GM12878 (cell line): Measurements from ENCODE around the gene SLC15A4. TPM values are rescaled to one million over a fixed set of nuclear protein-coding genes. Genes with fewer than 3 reads are reported as not detected.

ENCODE experiments used
- ATAC-seq: fragments of 200-7000 bp; cut with Tn5 transposase; 3 replicates; pipeline ENCODE4 v1.9.1; 2020; ENCODE audit warnings: mild to moderate bottlenecking, moderate library complexity
- BruUV-seq: library from RNA; stranded (reverse); fragments of 400-500 nt; replicated peaks from 2 replicates; lab custom pipeline; 2021; lab: Mats Ljungman, UMichigan
- CTCF ChIA-PET: fragments of 300-600 bp; sonication (Branson Sonifier 250); formaldehyde crosslinking; extraction: SDS; loops from one replicate; lab custom pipeline; 2021; ENCODE audit warnings: inconsistent platforms; lab: Yijun Ruan, JAX
- POLR2A ChIA-PET: fragments of 350-600 bp; formaldehyde crosslinking; extraction: SDS; loops from one replicate; lab custom pipeline; 2021; ENCODE audit warnings: inconsistent platforms; lab: Charles Lee
- RAD21 ChIA-PET: fragments of 300-600 bp; sonication (Branson Sonifier 250); formaldehyde crosslinking; loops from one replicate; lab custom pipeline; 2023; ENCODE audit warnings: antibody characterized with exemption; ENCODE audit not compliant: unreplicated experiment; lab: Charles Lee
- SMC1A ChIA-PET: fragments of 300-600 bp; sonication (Branson Sonifier 250); formaldehyde crosslinking; loops from one replicate; lab custom pipeline; 2023; ENCODE audit not compliant: unreplicated experiment, uncharacterized antibody; lab: Charles Lee
- DNase-seq: peaks from one replicate; pipeline ENCODE4 v3.0.0-alpha.2; 2011; ENCODE audit warnings: low read depth, low spot score
- FAIRE-seq: peaks from 3 replicates; lab custom pipeline; 2011; peaks lifted over from hg19 to GRCh38; lab: Jason Lieb, UNC
- H2AFZ ChIP-seq: 2 replicates; pipeline ENCODE4 v1.6.0; 2011; ENCODE audit warnings: low read depth, low read length, control low read depth; ENCODE audit not compliant: control insufficient read depth
- H3K27ac ChIP-seq: 2 replicates; pipeline ENCODE4 v1.5.1; 2011; ENCODE audit warnings: control low read depth; ENCODE audit not compliant: control insufficient read depth, insufficient read depth
- H3K27me3 ChIP-seq, 2 experiments: replicated peaks in 1 of 2; 2 replicates each; pipeline versions ENCODE4 v1.6.0 to v1.6.1; 2011; ENCODE audit warnings: low read length in 1 of 2; ENCODE audit not compliant: control insufficient read depth in 2 of 2, insufficient read depth in 2 of 2
- H3K36me3 ChIP-seq, 2 experiments: 2 replicates each; pipeline ENCODE4 v1.5.1; 2011; ENCODE audit warnings: low read length in 1 of 2; ENCODE audit not compliant: control insufficient read depth in 2 of 2, insufficient read depth in 2 of 2
- H3K4me1 ChIP-seq: 2 replicates; pipeline ENCODE4 v1.6.1; 2011; ENCODE audit warnings: mild to moderate bottlenecking, low read length, moderate library complexity, mixed read lengths; ENCODE audit not compliant: control insufficient read depth, insufficient read depth
- H3K4me2 ChIP-seq: 2 replicates; pipeline ENCODE4 v1.6.0; 2011; ENCODE audit warnings: control low read depth; ENCODE audit not compliant: control insufficient read depth, insufficient read depth
- H3K4me3 ChIP-seq: fragments of 200-600 bp; sonication (generic); 2 replicates; pipeline ENCODE4 v1.5.1; 2016
- H3K79me2 ChIP-seq: 2 replicates; pipeline ENCODE4 v1.6.0; 2011; ENCODE audit warnings: low read length; ENCODE audit not compliant: control insufficient read depth, insufficient read depth
- H3K9ac ChIP-seq: 2 replicates; pipeline ENCODE4 v1.8.0; 2011; ENCODE audit warnings: low read length, control low read depth, mixed read lengths; ENCODE audit not compliant: control insufficient read depth, insufficient read depth
- H3K9me3 ChIP-seq: replicated peaks from 3 replicates; pipeline ENCODE4 v1.5.1; 2011; ENCODE audit warnings: mild to moderate bottlenecking, low read length; ENCODE audit not compliant: control insufficient read depth, insufficient read depth
- H4K20me1 ChIP-seq: 2 replicates; pipeline ENCODE4 v1.6.0; 2011; ENCODE audit not compliant: control insufficient read depth, insufficient read depth
- CBX3 ChIP-seq: fragments of 200-600 bp; sonication (generic); IDR thresholded peaks from 2 replicates; pipeline ENCODE4 v1.6.1; 2016; ENCODE audit warnings: low read depth, borderline replicate concordance
- CHD1 ChIP-seq: IDR thresholded peaks from 2 replicates; pipeline ENCODE4 v1.6.1; 2012; ENCODE audit warnings: low read depth, low read length, improper control_type of control experiment
- CTCF ChIP-seq, 3 experiments: IDR thresholded peaks in 2 of 3; conservative IDR thresholded peaks in 1 of 3; 2 replicates each; pipeline ENCODE4 v1.5.1; 2011; ENCODE audit warnings: low read depth in 3 of 3, low read length in 3 of 3, mild to moderate bottlenecking in 3 of 3, control low read depth in 2 of 3, moderate library complexity in 2 of 3, inconsistent platforms in 1 of 3, mixed read lengths in 1 of 3; ENCODE audit not compliant: control insufficient read depth in 2 of 3, insufficient read depth in 1 of 3; ENCODE audit errors: extremely low read depth in 1 of 3
- E2F4 ChIP-seq: IDR thresholded peaks from 2 replicates; pipeline ENCODE4 v1.6.1; 2012; ENCODE audit warnings: low read depth, low read length, improper control_type of control experiment
- FOXM1 ChIP-seq: IDR thresholded peaks from 2 replicates; pipeline ENCODE4 v1.6.1; 2012; ENCODE audit warnings: low read depth, mild to moderate bottlenecking, inconsistent platforms, low read length, moderate library complexity
- GABPA ChIP-seq: IDR thresholded peaks from 2 replicates; pipeline ENCODE4 v1.6.1; 2014; ENCODE audit warnings: antibody characterized with exemption, low read depth, mild to moderate bottlenecking, inconsistent platforms
- HCFC1 ChIP-seq: fragments of 150-350 bp; IDR thresholded peaks from 2 replicates; pipeline ENCODE4 v1.6.1; 2014; ENCODE audit warnings: low read length
- HDAC2 ChIP-seq: fragments of 200-600 bp; sonication (generic); IDR thresholded peaks from 2 replicates; pipeline ENCODE4 v1.6.1; 2017
- HDAC6 ChIP-seq: fragments of 200-600 bp; sonication (generic); IDR thresholded peaks from one replicate; pipeline ENCODE4 v1.8.0; 2017; ENCODE audit warnings: antibody characterized with exemption; ENCODE audit not compliant: unreplicated experiment
- IKZF1 ChIP-seq: fragments of 450-650 bp; conservative IDR thresholded peaks from 2 replicates; pipeline ENCODE4 v1.6.1; 2017; ENCODE audit warnings: antibody characterized with exemption, mild to moderate bottlenecking
- IKZF2 ChIP-seq, 2 experiments: fragments of 450-650 bp; IDR thresholded peaks; 2 replicates each; pipeline ENCODE4 v1.6.1; 2017; ENCODE audit warnings: mild to moderate bottlenecking in 2 of 2, moderate library complexity in 2 of 2
- KAT2A ChIP-seq: conservative IDR thresholded peaks from 2 replicates; pipeline ENCODE4 v1.6.1; 2011; ENCODE audit warnings: low read depth, low read length; ENCODE audit not compliant: control insufficient read depth
- NBN ChIP-seq: fragments of 450-650 bp; IDR thresholded peaks from 2 replicates; pipeline ENCODE4 v1.6.1; 2016
- NFIC ChIP-seq: IDR thresholded peaks from 2 replicates; pipeline ENCODE4 v1.6.1; 2012; ENCODE audit warnings: low read depth, mild to moderate bottlenecking, inconsistent platforms, low read length, moderate library complexity
- RAD21 ChIP-seq: IDR thresholded peaks from 2 replicates; pipeline ENCODE4 v1.6.1; 2011; ENCODE audit warnings: mild to moderate bottlenecking, low read depth, low read length, moderate library complexity; ENCODE audit not compliant: insufficient read depth
- RB1 ChIP-seq: fragments of 450-650 bp; formaldehyde crosslinking; IDR thresholded peaks from 2 replicates; pipeline ENCODE4 v1.6.1; 2017; ENCODE audit warnings: mild to moderate bottlenecking, borderline replicate concordance
- RUNX3 ChIP-seq: IDR thresholded peaks from 2 replicates; pipeline ENCODE4 v1.6.1; 2012; ENCODE audit warnings: low read length, inconsistent platforms
- SMC3 ChIP-seq: IDR thresholded peaks from 2 replicates; pipeline ENCODE4 v1.6.1; 2011; ENCODE audit warnings: low read length, improper control_type of control experiment, borderline replicate concordance
- SRF ChIP-seq, 2 experiments: IDR thresholded peaks; 2 replicates each; pipeline ENCODE4 v1.6.1; 2011; ENCODE audit warnings: low read depth in 2 of 2, low read length in 2 of 2, mild to moderate bottlenecking in 1 of 2, moderate library complexity in 1 of 2
- TBL1XR1 ChIP-seq: IDR thresholded peaks from 2 replicates; pipeline ENCODE4 v1.6.1; 2012; ENCODE audit warnings: low read depth, low read length, improper control_type of control experiment
- ZZZ3 ChIP-seq: IDR thresholded peaks from 2 replicates; pipeline ENCODE4 v1.6.1; 2011; ENCODE audit warnings: low read depth; ENCODE audit not compliant: control insufficient read depth, insufficient read length
- WGBS: methylation state at CpG from one replicate; pipeline ENCODE4 v1.1.6; 2016; ENCODE audit warnings: low lambda C conversion rate; ENCODE audit not compliant: insufficient replicate concordance, insufficient coverage; ENCODE audit errors: missing lambda C conversion rate; 5-methylcytosine and 5-hydroxymethylcytosine counted together
- in situ Hi-C: fragments of 300-500 bp; cut with MboI; formaldehyde crosslinking; loops from 9 replicates; pipeline ENCODE4 v1.14.3; 2018; ENCODE audit warnings: mixed read lengths
- intact Hi-C: fragments of 100-400 bp; cut with micrococcal nuclease; formaldehyde crosslinking; loops from one replicate; pipeline ENCODE4 v1.14.2; 2022; ENCODE audit not compliant: unreplicated experiment
- polyA plus RNA-seq, 11 experiments: library from polyadenylated mRNA; depleted of rRNA in 4 of 11; unstranded in 6 of 11; stranded (reverse) in 5 of 11; fragments of >200 nt; fragmentation: Nextera tagmentation in 4 of 11; fragmentation: Illumina TruSeq in 1 of 11; extraction: Ambion mirVana in 4 of 11; extraction: Trizol in 1 of 11; gene quantifications; 1 replicate in 1 of 11; 2 replicates in 10 of 11; pipeline versions ENCODE4 v1.2.1 to v1.2.3, GENCODE V29; 2011 to 2016; ENCODE audit warnings: inconsistent platforms in 2 of 11, missing spikeins in 2 of 11, low read depth in 1 of 11
- total RNA-seq, 4 experiments: library from RNA; depleted of rRNA in 3 of 4; stranded (reverse); fragments of >200 nt in 3 of 4; fragmentation: Illumina TruSeq in 1 of 4; extraction: Trizol in 1 of 4; gene quantifications; 2 replicates each; pipeline versions ENCODE4 v1.2.1 to v1.2.3, GENCODE V29; 2013 to 2021
- TF ChIP-seq, protein P1 (sequence below): fragments of 450-650 bp; IDR thresholded peaks from 2 replicates; pipeline ENCODE4 v1.6.1; 2017; ENCODE audit warnings: low read depth, mild to moderate bottlenecking, moderate library complexity

Gene SLC15A4
- total and polyA plus RNA-seq, 10 of the 15 experiments (the other 5 are each of a cell fraction or from before 2014, with no cell fraction given) = 12.7 to 257 (median 36.6) TPM

- ChIA-PET SMC1A (interaction anchor here (0.6 to 2.8 kb wide), 7 partner anchors 8 to 33 kb away, joined by 3 to 14 read pairs (median 4); no protein-coding TSS in a partner anchor), CTCF (interaction anchor here (0.8 to 1.9 kb wide), 2 partner anchors 9 to 24 kb away, joined by 3 to 11 read pairs; no protein-coding TSS in a partner anchor), POLR2A (interaction anchor here (0.8 to 2.4 kb wide), 6 partner anchors 9 to 41 kb away, joined by 3 to 10 read pairs (median 4); no protein-coding TSS in a partner anchor), RAD21 (interaction anchor here (0.6 to 2.1 kb wide), 7 partner anchors 8 to 489 kb away, joined by 3 to 7 read pairs (median 3); no protein-coding TSS in a partner anchor)
- in situ Hi-C loops = no loop called here
- peaks cover 18 to 25% of the 10 kb centered on the region in 2 experiments for H3K36me3 ChIP-seq
- FAIRE-seq = no peak
- no peak overlapping the region for H3K27ac ChIP-seq
- H3K9ac ChIP-seq = no peak overlapping the region
- H3K79me2 ChIP-seq = peaks cover 2% of the 10 kb centered on the region; the same call in 1 of the 2 replicates
- no peak overlapping the region for H2AFZ ChIP-seq
- 29% methylated on average over 12 of the region's 12 CpGs for WGBS
- intact Hi-C loops = no loop called here
- H3K27me3 ChIP-seq = no peaks in the 10 kb centered on the region
- H3K4me1 ChIP-seq = peaks cover 14% of the 10 kb centered on the region
- no peaks in the 10 kb centered on the region for H4K20me1 ChIP-seq
- H3K4me3 ChIP-seq = no peak overlapping the region
- no peaks in the 10 kb centered on the region for H3K9me3 ChIP-seq
- peak; percentile 43 for ATAC-seq
- 0 out of 2 replicates have a peak overlapping the region, but pooled peaks have one; percentile 38 for H3K4me2 ChIP-seq
- DNase-seq = no peak
- BruUV-seq = no TSS peak
- no peak for TF ChIP-seq CHD1
- TF ChIP-seq SMC3 = no peak
- no peak for TF ChIP-seq SRF (IDR thresholded peaks at IDR 0.05; ENCODE audit: low read depth in 2 of 2, low read length in 2 of 2)
- no peak for TF ChIP-seq NBN
- TF ChIP-seq CBX3 = no peak
- TF ChIP-seq, protein P1, sequence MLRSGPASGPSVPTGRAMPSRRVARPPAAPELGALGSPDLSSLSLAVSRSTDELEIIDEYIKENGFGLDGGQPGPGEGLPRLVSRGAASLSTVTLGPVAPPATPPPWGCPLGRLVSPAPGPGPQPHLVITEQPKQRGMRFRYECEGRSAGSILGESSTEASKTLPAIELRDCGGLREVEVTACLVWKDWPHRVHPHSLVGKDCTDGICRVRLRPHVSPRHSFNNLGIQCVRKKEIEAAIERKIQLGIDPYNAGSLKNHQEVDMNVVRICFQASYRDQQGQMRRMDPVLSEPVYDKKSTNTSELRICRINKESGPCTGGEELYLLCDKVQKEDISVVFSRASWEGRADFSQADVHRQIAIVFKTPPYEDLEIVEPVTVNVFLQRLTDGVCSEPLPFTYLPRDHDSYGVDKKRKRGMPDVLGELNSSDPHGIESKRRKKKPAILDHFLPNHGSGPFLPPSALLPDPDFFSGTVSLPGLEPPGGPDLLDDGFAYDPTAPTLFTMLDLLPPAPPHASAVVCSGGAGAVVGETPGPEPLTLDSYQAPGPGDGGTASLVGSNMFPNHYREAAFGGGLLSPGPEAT = peak; percentile 47; the same call in 1 of the 2 replicates
- TF ChIP-seq TBL1XR1 = no peak
- no peak for TF ChIP-seq RAD21
- TF ChIP-seq IKZF2 (IDR thresholded peaks at IDR 0.05) = peak; percentile 62 to 69; a peak in 2 of 4 replicates
- TF ChIP-seq HCFC1 = no peak
- peak; percentile 59 for TF ChIP-seq IKZF1
- no peak for TF ChIP-seq GABPA
- no peak for TF ChIP-seq FOXM1
- no peak for TF ChIP-seq HDAC2
- TF ChIP-seq RB1 = no peak
- no peak for TF ChIP-seq E2F4
- no peak for TF ChIP-seq HDAC6
- no peak for TF ChIP-seq RUNX3
- TF ChIP-seq KAT2A = no peak
- TF ChIP-seq ZZZ3 = no peak
- no peak for TF ChIP-seq CTCF (IDR thresholded peaks at IDR 0.05 in 2 of 3, conservative IDR thresholded peaks at IDR 0.05 in 1 of 3; ENCODE audit: control insufficient read depth in 2 of 3, extremely low read depth in 1 of 3, insufficient read depth in 1 of 3, low read depth in 3 of 3, low read length in 3 of 3)
- no peak for TF ChIP-seq NFIC
Observed at GRCh38 chr12:128789356-128789929, 34.3 kb downstream of the SLC15A4 start.
